ENCODE data around the gene NAGLU. TPM values are rescaled to one million over a fixed set of nuclear protein-coding genes. Genes with fewer than 3 reads are reported as not detected.

Gene NAGLU
- total and polyA plus RNA-seq, 2 of the 13 experiments (the other 11 are each of a cell fraction or from before 2014, with no cell fraction given): 28.2 to 40.1 TPM

- TF ChIP-seq RERE (CRISPR knock-in tag; IDR thresholded peaks at IDR 0.05; ENCODE audit: low read depth): no peak
- TF ChIP-seq, protein P1, sequence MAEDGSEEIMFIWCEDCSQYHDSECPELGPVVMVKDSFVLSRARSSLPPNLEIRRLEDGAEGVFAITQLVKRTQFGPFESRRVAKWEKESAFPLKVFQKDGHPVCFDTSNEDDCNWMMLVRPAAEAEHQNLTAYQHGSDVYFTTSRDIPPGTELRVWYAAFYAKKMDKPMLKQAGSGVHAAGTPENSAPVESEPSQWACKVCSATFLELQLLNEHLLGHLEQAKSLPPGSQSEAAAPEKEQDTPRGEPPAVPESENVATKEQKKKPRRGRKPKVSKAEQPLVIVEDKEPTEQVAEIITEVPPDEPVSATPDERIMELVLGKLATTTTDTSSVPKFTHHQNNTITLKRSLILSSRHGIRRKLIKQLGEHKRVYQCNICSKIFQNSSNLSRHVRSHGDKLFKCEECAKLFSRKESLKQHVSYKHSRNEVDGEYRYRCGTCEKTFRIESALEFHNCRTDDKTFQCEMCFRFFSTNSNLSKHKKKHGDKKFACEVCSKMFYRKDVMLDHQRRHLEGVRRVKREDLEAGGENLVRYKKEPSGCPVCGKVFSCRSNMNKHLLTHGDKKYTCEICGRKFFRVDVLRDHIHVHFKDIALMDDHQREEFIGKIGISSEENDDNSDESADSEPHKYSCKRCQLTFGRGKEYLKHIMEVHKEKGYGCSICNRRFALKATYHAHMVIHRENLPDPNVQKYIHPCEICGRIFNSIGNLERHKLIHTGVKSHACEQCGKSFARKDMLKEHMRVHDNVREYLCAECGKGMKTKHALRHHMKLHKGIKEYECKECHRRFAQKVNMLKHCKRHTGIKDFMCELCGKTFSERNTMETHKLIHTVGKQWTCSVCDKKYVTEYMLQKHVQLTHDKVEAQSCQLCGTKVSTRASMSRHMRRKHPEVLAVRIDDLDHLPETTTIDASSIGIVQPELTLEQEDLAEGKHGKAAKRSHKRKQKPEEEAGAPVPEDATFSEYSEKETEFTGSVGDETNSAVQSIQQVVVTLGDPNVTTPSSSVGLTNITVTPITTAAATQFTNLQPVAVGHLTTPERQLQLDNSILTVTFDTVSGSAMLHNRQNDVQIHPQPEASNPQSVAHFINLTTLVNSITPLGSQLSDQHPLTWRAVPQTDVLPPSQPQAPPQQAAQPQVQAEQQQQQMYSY (CRISPR knock-in tag; IDR thresholded peaks at IDR 0.05): no peak
- peak; percentile 90 for TF ChIP-seq RBM22 (optimal IDR thresholded peaks at IDR 0.05; ENCODE audit: low read length)
- no peak for TF ChIP-seq NFIC (IDR thresholded peaks at IDR 0.05; ENCODE audit: low read length)
- TF ChIP-seq HDAC1 (CRISPR knock-in tag; IDR thresholded peaks at IDR 0.05): no peak
- TF ChIP-seq, protein P2, sequence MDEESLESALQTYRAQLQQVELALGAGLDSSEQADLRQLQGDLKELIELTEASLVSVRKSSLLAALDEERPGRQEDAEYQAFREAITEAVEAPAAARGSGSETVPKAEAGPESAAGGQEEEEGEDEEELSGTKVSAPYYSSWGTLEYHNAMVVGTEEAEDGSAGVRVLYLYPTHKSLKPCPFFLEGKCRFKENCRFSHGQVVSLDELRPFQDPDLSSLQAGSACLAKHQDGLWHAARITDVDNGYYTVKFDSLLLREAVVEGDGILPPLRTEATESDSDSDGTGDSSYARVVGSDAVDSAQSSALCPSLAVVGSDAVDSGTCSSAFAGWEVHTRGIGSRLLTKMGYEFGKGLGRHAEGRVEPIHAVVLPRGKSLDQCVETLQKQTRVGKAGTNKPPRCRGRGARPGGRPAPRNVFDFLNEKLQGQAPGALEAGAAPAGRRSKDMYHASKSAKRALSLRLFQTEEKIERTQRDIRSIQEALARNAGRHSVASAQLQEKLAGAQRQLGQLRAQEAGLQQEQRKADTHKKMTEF (CRISPR knock-in tag; IDR thresholded peaks at IDR 0.05): peak; percentile 73
- no peak for TF ChIP-seq DPF2 (CRISPR knock-in tag; IDR thresholded peaks at IDR 0.05; ENCODE audit: borderline replicate concordance, low read depth)
- TF ChIP-seq ZNF619 (CRISPR knock-in tag; IDR thresholded peaks at IDR 0.05): no peak
- TF ChIP-seq, protein P3, sequence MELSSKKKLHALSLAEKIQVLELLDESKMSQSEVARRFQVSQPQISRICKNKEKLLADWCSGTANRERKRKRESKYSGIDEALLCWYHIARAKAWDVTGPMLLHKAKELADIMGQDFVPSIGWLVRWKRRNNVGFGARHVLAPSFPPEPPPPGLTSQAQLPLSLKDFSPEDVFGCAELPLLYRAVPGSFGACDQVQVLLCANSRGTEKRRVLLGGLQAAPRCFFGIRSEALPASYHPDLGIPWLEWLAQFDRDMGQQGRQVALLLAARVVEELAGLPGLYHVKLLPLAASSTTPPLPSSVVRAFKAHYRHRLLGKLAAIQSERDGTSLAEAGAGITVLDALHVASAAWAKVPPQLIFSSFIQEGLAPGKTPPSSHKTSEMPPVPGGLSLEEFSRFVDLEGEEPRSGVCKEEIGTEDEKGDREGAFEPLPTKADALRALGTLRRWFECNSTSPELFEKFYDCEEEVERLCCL (CRISPR knock-in tag; IDR thresholded peaks at IDR 0.05; ENCODE audit: borderline replicate concordance): no peak
- TF ChIP-seq SALL1 (CRISPR knock-in tag; IDR thresholded peaks at IDR 0.05): peak; percentile 71; the same call in 1 of the 2 replicates
- TF ChIP-seq TFDP2 (CRISPR knock-in tag; IDR thresholded peaks at IDR 0.05): no peak
- peak; percentile 60; the same call in 1 of the 2 replicates for TF ChIP-seq TFAP4 (IDR thresholded peaks at IDR 0.05; ENCODE audit: borderline replicate concordance, low read depth)
- TF ChIP-seq ZSCAN5A (CRISPR knock-in tag; IDR thresholded peaks at IDR 0.05; ENCODE audit: borderline replicate concordance): no peak
Measured at GRCh38 chr17:42517516-42517915, 18.5 kb upstream of the NAGLU start (continued).

Data from HepG2 (cell line).